ENCODE measurements around the gene KCNC1.

KCNC1 gene

GRCh38 chr11:17738151-17738973 lies 3.8 kb downstream of the KCNC1 start:
- DNase-seq: no peak

- DNase-seq: no peak
Observed at GRCh38 chr11:17739945-17740338, 5.4 kb downstream of the KCNC1 start.

- DNase-seq: no peak
Observed at GRCh38 chr11:17740649-17741235, 6.2 kb downstream of the KCNC1 start.

- no peak for DNase-seq
Observed at GRCh38 chr11:17741487-17741886, 6.9 kb downstream of the KCNC1 start.

GRCh38 chr11:17742019-17742418 lies 7.4 kb downstream of the KCNC1 start:
- DNase-seq: no peak

GRCh38 chr11:17743026-17743807 lies 8.6 kb downstream of the KCNC1 start:
- DNase-seq: no peak

- DNase-seq: peak; percentile 58
Observed at GRCh38 chr11:17743808-17744119, 9.2 kb downstream of the KCNC1 start.

- DNase-seq: peak; percentile 66
Observed at GRCh38 chr11:17744151-17744940, 9.8 kb downstream of the KCNC1 start.

- no peak for DNase-seq
Observed at GRCh38 chr11:17745023-17745772, 10.6 kb downstream of the KCNC1 start.

GRCh38 chr11:17746096-17746495 lies 11.5 kb downstream of the KCNC1 start:
- no peak for DNase-seq

- no peak for DNase-seq
Observed at GRCh38 chr11:17747131-17747955, 12.8 kb downstream of the KCNC1 start.

GRCh38 chr11:17748044-17748443 lies 13.5 kb downstream of the KCNC1 start:
- no peak for DNase-seq

GRCh38 chr11:17748761-17749721 lies 14.5 kb downstream of the KCNC1 start:
- DNase-seq: no peak

GRCh38 chr11:17750013-17750800 lies 15.6 kb downstream of the KCNC1 start:
- DNase-seq: no peak

- no peak for DNase-seq
Observed at GRCh38 chr11:17750801-17751165, 16.2 kb downstream of the KCNC1 start.

GRCh38 chr11:17751558-17751957 lies 17.0 kb downstream of the KCNC1 start:
- DNase-seq: no peak

- no peak for DNase-seq
Observed at GRCh38 chr11:17752144-17752543, 17.6 kb downstream of the KCNC1 start.

GRCh38 chr11:17753153-17753552 lies 18.6 kb downstream of the KCNC1 start:
- no peak for DNase-seq

- no peak for DNase-seq
Observed at GRCh38 chr11:17753641-17754040, 19.1 kb downstream of the KCNC1 start.

Data from NCI-H226 (cell line).